Neural cell (in vitro differentiated cells): ENCODE results near the gene ABI2. TPM values are rescaled to one million over a fixed set of nuclear protein-coding genes. Genes with fewer than 3 reads are reported as not detected.
A peak's percentile ranks its signal among the peaks of the same experiment; 100 is the strongest.

Source experiments
- H2AFZ ChIP-seq: fragments of 200-600, 300-800 bp; sonication (generic), shearing (Covaris generic); 2 replicates; pipeline ENCODE4 v1.6.0; 2014; ENCODE audit warnings: low read depth, mild to moderate bottlenecking, antibody characterized with exemption, low read length, moderate library complexity
- H3F3A ChIP-seq: fragments of 200-600 bp; shearing (Covaris generic); 2 replicates; pipeline ENCODE4 v1.6.1; 2016; ENCODE audit warnings: mild to moderate bottlenecking, moderate library complexity, mixed read lengths, antibody characterized with exemption, low read length; ENCODE audit not compliant: insufficient read depth, poor library complexity, severe bottlenecking
- H3K27ac ChIP-seq: fragments of 200-600, 300-800 bp; sonication (generic), shearing (Covaris generic); 2 replicates; pipeline ENCODE4 v1.5.1; 2014; ENCODE audit warnings: mild to moderate bottlenecking, low read length, moderate library complexity
- H3K27me3 ChIP-seq: fragments of 300-800, 200-600 bp; sonication (generic), shearing (Covaris generic); 2 replicates; pipeline ENCODE4 v1.6.0; 2014; ENCODE audit warnings: mild to moderate bottlenecking, low read depth, low read length, moderate library complexity; ENCODE audit not compliant: insufficient read depth
- H3K36me3 ChIP-seq: fragments of 300-800, 200-600 bp; sonication (generic), shearing (Covaris generic); 2 replicates; pipeline ENCODE4 v1.5.1; 2014; ENCODE audit warnings: mild to moderate bottlenecking, antibody characterized with exemption, low read length, moderate library complexity; ENCODE audit not compliant: insufficient read depth
- H3K4me2 ChIP-seq: fragments of 300-800, 200-600 bp; sonication (generic), shearing (Covaris generic); 2 replicates; pipeline ENCODE4 v1.6.0; 2014; ENCODE audit warnings: mild to moderate bottlenecking, low read length
- H3K4me3 ChIP-seq: fragments of 300-800, 200-600 bp; sonication (generic), shearing (Covaris generic); 2 replicates; pipeline ENCODE4 v1.5.1; 2014; ENCODE audit warnings: mild to moderate bottlenecking, low read length, moderate library complexity
- H3K79me2 ChIP-seq: fragments of 200-600 bp; shearing (Covaris generic); replicated peaks from 2 replicates; pipeline ENCODE4 v1.6.0; 2014; ENCODE audit warnings: mild to moderate bottlenecking, low read length, moderate library complexity; ENCODE audit not compliant: insufficient read depth
- H3K9ac ChIP-seq: fragments of 300-800, 200-600 bp; sonication (generic), shearing (Covaris generic); 2 replicates; pipeline ENCODE4 v1.6.1; 2016; ENCODE audit warnings: mild to moderate bottlenecking, low read length, mixed read lengths
- H3K9me2 ChIP-seq: fragments of 200-600 bp; shearing (Covaris generic); 2 replicates; pipeline ENCODE4 v1.6.1; 2016; ENCODE audit warnings: mild to moderate bottlenecking, low read length, mixed read lengths; ENCODE audit not compliant: insufficient read depth
- H3K9me3 ChIP-seq: fragments of 200-600, 300-800 bp; sonication (generic), shearing (Covaris generic); 2 replicates; pipeline ENCODE4 v1.6.1; 2016; ENCODE audit warnings: mild to moderate bottlenecking, mixed run types, low read length, moderate library complexity, mixed read lengths
- H4K20me1 ChIP-seq: fragments of 200-600 bp; shearing (Covaris generic); 2 replicates; pipeline ENCODE4 v1.6.1; 2016; ENCODE audit warnings: mild to moderate bottlenecking, mixed run types; ENCODE audit not compliant: insufficient read depth
- CTCF ChIP-seq: fragments of 450-650 bp; IDR thresholded peaks from 2 replicates; pipeline ENCODE4 v1.5.1; 2014; ENCODE audit warnings: antibody characterized with exemption, mild to moderate bottlenecking, moderate library complexity; ENCODE audit not compliant: poor library complexity, severe bottlenecking
- EP300 ChIP-seq: fragments of 450-650 bp; conservative IDR thresholded peaks from 2 replicates; pipeline ENCODE4 v1.6.1; 2014; ENCODE audit warnings: antibody characterized with exemption, mild to moderate bottlenecking, moderate library complexity; ENCODE audit not compliant: poor library complexity, severe bottlenecking
- EZH2 ChIP-seq: fragments of 200-600, 300-800 bp; shearing (Covaris generic), sonication (generic); IDR thresholded peaks from 2 replicates; pipeline ENCODE4 v1.6.1; 2014; ENCODE audit warnings: antibody characterized with exemption, low read length, borderline replicate concordance, mild to moderate bottlenecking; ENCODE audit not compliant: insufficient read depth, poor library complexity, severe bottlenecking
- MXI1 ChIP-seq: fragments of 450-650 bp; conservative IDR thresholded peaks from 2 replicates; pipeline ENCODE4 v1.6.1; 2014; ENCODE audit warnings: antibody characterized with exemption, mild to moderate bottlenecking; ENCODE audit not compliant: poor library complexity, severe bottlenecking
- POLR2AphosphoS5 ChIP-seq: IDR thresholded peaks from 2 replicates; pipeline ENCODE4 v1.6.1; 2012
- RAD21 ChIP-seq: fragments of 450-650 bp; conservative IDR thresholded peaks from 2 replicates; pipeline ENCODE4 v1.6.1; 2014; ENCODE audit warnings: antibody characterized with exemption, mild to moderate bottlenecking, moderate library complexity
- REST ChIP-seq: IDR thresholded peaks from 2 replicates; pipeline ENCODE4 v1.6.1; 2012; ENCODE audit warnings: borderline replicate concordance
- SMC3 ChIP-seq: fragments of 450-650 bp; conservative IDR thresholded peaks from 2 replicates; pipeline ENCODE4 v1.6.1; 2014; ENCODE audit warnings: antibody characterized with exemption, mild to moderate bottlenecking, moderate library complexity; ENCODE audit not compliant: poor library complexity
- TAF1 ChIP-seq: IDR thresholded peaks from 2 replicates; pipeline ENCODE4 v1.6.1; 2012; ENCODE audit warnings: low read depth
- polyA plus RNA-seq: library from polyadenylated mRNA; depleted of rRNA; stranded (reverse); fragments of >200 nt; gene quantifications from 2 replicates; pipeline ENCODE4 v1.2.3, GENCODE V29; 2014

Gene ABI2
- polyA plus RNA-seq, 1 donor from 2014 or later = 128 TPM

GRCh38 chr2:203432811-203433210 lies 104.6 kb downstream of the ABI2 start:
- no peaks in the 10 kb centered on the region for H3K9me3 ChIP-seq
- H3K79me2 ChIP-seq = peaks cover 2% of the 10 kb centered on the region
- TF ChIP-seq MXI1 = no peak
- TF ChIP-seq POLR2AphosphoS5 = peak; percentile 15

GRCh38 chr2:203436496-203436895 lies 108.3 kb downstream of the ABI2 start:
- H3K4me3 ChIP-seq = no peak overlapping the region
- peaks cover 3% of the 10 kb centered on the region for H4K20me1 ChIP-seq
- peaks cover 7% of the 10 kb centered on the region for H3K36me3 ChIP-seq
- no peak overlapping the region for H3K27ac ChIP-seq
- TF ChIP-seq POLR2AphosphoS5 (peak; percentile 4), CTCF (no peak)
- no peak overlapping the region for H3K4me2 ChIP-seq
- H3K27me3 ChIP-seq = no peaks in the 10 kb centered on the region
- H3K9ac ChIP-seq = no peak overlapping the region
- H3F3A ChIP-seq = no peaks in the 10 kb centered on the region
- no peak overlapping the region for H2AFZ ChIP-seq
- no peaks in the 10 kb centered on the region for H3K9me2 ChIP-seq
- no peaks in the 10 kb centered on the region for H3K9me3 ChIP-seq
- peaks cover 6% of the 10 kb centered on the region for H3K79me2 ChIP-seq

More at GRCh38 chr2:203432811-203433210, 104.6 kb downstream of the ABI2 start:
- no peaks in the 10 kb centered on the region for H3F3A ChIP-seq
- H3K9me2 ChIP-seq = no peaks in the 10 kb centered on the region
- no peak overlapping the region for H3K9ac ChIP-seq
- H2AFZ ChIP-seq = no peak overlapping the region
- H3K4me2 ChIP-seq = no peak overlapping the region
- no peak overlapping the region for H3K27ac ChIP-seq
- peaks cover 4% of the 10 kb centered on the region for H4K20me1 ChIP-seq
- peaks cover 5% of the 10 kb centered on the region for H3K36me3 ChIP-seq
- H3K4me3 ChIP-seq = no peak overlapping the region
- H3K27me3 ChIP-seq = no peaks in the 10 kb centered on the region

- no peak for TF ChIP-seq EZH2
- no peak for TF ChIP-seq EP300
- no peak for TF ChIP-seq POLR2AphosphoS5
- TF ChIP-seq MXI1 = no peak
- Histone ChIP-seq H3K9me3 (no peaks in the 10 kb centered on the region), H3K9ac (no peak overlapping the region), H3K27ac (no peak overlapping the region), H3K4me2 (no peak overlapping the region), H3K79me2 (peaks cover 6% of the 10 kb centered on the region), H3K27me3 (no peaks in the 10 kb centered on the region), H3K9me2 (no peaks in the 10 kb centered on the region), H3F3A (no peaks in the 10 kb centered on the region), H2AFZ (no peak overlapping the region), H3K4me3 (no peak overlapping the region), H3K36me3 (peaks cover 7% of the 10 kb centered on the region), H4K20me1 (peaks cover 3% of the 10 kb centered on the region)
Measured at GRCh38 chr2:203437511-203437910, 109.3 kb downstream of the ABI2 start.

GRCh38 chr2:203438528-203438927 lies 110.3 kb downstream of the ABI2 start:
- no peak for TF ChIP-seq REST
- TF ChIP-seq EP300 = no peak
- TF ChIP-seq RAD21 = no peak
- no peak for TF ChIP-seq TAF1
- TF ChIP-seq POLR2AphosphoS5 = no peak
- no peak for TF ChIP-seq MXI1
- TF ChIP-seq SMC3 = no peak
- TF ChIP-seq CTCF = no peak
- no peak for TF ChIP-seq EZH2
- H3K4me3 ChIP-seq = no peak overlapping the region
- no peaks in the 10 kb centered on the region for H3K9me2 ChIP-seq
- no peaks in the 10 kb centered on the region for H3F3A ChIP-seq
- H3K27me3 ChIP-seq = no peaks in the 10 kb centered on the region
- H3K9ac ChIP-seq = no peak overlapping the region
- no peaks in the 10 kb centered on the region for H3K9me3 ChIP-seq
- H4K20me1 ChIP-seq = peaks cover 3% of the 10 kb centered on the region
- H3K27ac ChIP-seq = no peak overlapping the region
- peaks cover 12% of the 10 kb centered on the region for H3K36me3 ChIP-seq
- H3K79me2 ChIP-seq = peaks cover 6% of the 10 kb centered on the region
- no peak overlapping the region for H3K4me2 ChIP-seq
- no peak overlapping the region for H2AFZ ChIP-seq
